Skin epidermis (tissue), 12 donors: ENCODE data around the gene APC2.

Experiments
- H3K27ac ChIP-seq, 21 experiments: fragments of 200-600 bp; sonication (generic) in 11 of 21; one replicate each; pipeline ENCODE4 v1.5.0; 2020; ENCODE audit warnings: mild to moderate bottlenecking in 3 of 21, inconsistent platforms in 2 of 21, moderate library complexity in 2 of 21
- H3K4me3 ChIP-seq, 7 experiments: fragments of 200-600 bp; sonication (generic) in 2 of 7; one replicate each; pipeline ENCODE4 v1.5.0; 2020; ENCODE audit warnings: inconsistent platforms in 2 of 7, mild to moderate bottlenecking in 2 of 7, moderate library complexity in 1 of 7

Gene APC2

GRCh38 chr19:1457892-1458291 is 8.0 kb downstream of the APC2 start:
- Histone ChIP-seq H3K27ac (no peak overlapping the region), H3K4me3 (no peak overlapping the region)

GRCh38 chr19:1459479-1459878 is 9.6 kb downstream of the APC2 start:
- Histone ChIP-seq H3K4me3 (no peak overlapping the region), H3K27ac (no peak overlapping the region)

GRCh38 chr19:1460033-1460995 is 10.4 kb downstream of the APC2 start:
- H3K27ac ChIP-seq, result no peak overlapping the region
- H3K4me3 ChIP-seq, result no peak overlapping the region

DNA sequence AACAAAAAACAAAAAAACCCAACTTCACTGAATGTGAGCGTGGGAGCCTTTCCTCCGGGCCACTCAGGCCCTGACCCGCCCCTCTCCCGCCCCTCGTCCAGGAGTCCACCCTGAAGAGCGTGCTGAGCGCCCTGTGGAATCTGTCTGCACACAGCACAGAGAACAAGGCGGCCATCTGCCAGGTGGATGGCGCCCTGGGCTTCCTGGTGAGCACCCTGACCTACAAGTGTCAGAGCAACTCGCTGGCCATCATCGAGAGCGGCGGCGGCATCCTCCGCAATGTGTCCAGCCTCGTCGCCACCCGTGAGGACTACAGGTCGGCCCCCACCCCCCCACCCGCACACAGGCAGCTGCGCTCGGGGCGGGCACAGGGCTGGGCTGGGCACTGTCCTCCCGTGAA is 11.9 kb downstream of the APC2 start:
- Histone ChIP-seq H3K4me3 (no peak overlapping the region), H3K27ac (no peak overlapping the region)

DNA sequence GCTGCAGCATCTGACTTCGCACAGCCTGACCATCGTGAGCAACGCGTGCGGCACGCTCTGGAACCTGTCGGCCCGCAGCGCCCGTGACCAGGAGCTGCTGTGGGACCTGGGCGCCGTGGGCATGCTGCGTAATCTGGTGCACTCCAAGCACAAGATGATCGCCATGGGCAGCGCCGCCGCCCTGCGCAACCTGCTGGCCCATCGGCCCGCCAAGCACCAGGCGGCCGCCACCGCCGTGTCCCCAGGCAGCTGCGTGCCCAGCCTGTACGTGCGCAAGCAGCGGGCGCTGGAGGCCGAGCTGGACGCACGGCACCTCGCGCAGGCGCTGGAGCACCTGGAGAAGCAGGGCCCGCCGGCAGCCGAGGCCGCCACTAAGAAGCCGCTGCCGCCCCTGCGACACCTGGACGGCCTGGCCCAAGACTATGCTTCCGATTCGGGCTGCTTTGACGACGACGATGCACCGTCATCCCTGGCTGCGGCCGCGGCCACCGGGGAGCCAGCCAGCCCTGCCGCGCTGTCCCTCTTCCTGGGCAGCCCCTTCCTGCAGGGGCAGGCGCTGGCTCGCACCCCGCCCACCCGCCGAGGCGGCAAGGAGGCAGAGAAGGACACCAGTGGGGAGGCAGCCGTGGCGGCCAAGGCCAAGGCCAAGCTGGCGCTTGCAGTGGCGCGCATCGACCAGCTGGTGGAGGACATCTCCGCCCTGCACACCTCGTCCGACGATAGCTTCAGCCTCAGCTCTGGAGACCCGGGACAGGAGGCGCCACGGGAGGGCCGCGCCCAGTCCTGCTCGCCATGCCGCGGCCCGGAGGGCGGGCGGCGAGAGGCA is 15.5 kb downstream of the APC2 start:
- Histone ChIP-seq H3K27ac (no peak overlapping the region), H3K4me3 (no peak overlapping the region)

DNA sequence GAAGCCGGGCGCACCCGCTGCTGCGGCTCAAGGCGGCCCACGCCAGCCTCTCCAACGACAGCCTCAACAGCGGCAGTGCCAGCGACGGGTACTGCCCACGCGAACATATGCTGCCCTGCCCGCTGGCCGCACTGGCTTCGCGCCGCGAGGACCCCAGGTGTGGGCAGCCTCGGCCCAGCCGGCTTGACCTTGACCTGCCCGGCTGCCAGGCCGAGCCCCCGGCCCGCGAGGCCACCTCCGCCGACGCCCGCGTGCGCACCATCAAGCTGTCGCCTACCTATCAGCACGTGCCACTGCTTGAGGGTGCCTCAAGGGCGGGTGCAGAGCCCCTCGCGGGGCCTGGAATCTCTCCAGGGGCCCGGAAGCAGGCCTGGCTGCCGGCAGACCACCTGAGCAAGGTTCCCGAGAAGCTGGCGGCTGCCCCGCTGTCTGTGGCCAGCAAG is 16.1 kb downstream of the APC2 start:
- no peak overlapping the region for H3K27ac ChIP-seq
- H3K4me3 ChIP-seq, result no peak overlapping the region

DNA sequence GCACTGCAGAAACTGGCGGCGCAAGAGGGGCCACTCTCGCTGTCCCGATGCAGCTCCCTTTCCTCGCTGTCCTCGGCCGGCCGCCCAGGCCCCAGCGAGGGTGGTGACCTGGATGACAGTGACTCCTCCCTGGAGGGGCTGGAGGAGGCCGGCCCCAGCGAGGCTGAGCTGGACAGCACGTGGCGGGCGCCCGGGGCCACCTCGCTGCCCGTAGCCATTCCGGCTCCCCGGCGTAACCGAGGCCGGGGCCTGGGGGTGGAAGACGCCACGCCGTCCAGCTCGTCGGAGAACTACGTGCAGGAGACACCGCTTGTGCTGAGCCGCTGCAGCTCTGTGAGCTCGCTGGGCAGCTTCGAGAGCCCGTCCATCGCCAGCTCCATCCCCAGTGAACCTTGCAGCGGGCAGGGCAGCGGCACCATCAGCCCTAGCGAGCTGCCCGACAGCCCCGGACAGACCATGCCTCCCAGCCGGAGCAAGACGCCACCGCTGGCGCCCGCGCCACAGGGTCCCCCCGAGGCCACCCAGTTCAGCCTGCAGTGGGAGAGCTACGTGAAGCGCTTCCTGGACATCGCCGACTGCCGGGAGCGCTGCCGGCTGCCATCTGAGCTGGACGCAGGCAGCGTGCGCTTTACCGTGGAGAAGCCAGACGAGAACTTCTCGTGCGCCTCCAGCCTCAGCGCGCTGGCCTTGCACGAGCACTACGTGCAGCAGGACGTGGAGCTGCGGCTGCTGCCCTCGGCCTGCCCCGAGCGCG is 16.7 kb downstream of the APC2 start:
- Histone ChIP-seq H3K4me3 (peak overlapping the region in 1 of 7 experiments; percentile 4), H3K27ac (no peak overlapping the region)

- Histone ChIP-seq H3K27ac (no peak overlapping the region), H3K4me3 (peak overlapping the region in 1 of 7 experiments; percentile 4)
Observed at GRCh38 chr19:1467215-1467489, 17.2 kb downstream of the APC2 start.

DNA sequence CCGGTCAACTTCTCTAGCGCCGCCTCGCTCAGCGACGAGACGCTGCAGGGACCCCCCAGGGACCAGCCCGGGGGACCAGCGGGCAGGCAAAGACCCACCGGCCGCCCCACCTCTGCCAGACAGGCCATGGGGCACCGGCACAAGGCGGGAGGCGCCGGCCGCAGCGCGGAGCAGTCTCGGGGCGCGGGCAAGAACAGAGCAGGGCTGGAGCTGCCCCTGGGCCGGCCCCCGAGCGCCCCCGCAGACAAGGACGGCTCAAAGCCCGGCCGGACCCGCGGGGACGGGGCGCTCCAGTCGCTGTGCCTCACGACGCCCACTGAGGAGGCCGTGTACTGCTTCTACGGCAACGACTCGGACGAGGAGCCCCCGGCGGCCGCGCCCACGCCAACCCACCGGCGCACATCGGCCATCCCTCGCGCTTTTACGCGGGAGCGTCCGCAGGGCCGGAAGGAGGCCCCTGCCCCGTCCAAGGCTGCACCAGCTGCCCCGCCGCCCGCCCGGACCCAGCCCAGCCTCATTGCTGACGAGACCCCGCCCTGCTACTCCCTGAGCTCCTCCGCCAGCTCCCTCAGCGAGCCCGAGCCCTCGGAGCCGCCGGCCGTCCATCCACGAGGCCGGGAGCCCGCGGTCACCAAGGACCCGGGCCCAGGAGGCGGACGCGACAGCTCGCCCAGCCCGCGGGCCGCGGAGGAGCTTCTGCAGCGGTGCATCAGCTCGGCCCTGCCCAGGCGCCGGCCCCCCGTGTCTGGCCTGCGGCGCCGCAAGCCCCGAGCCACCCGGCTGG is 17.8 kb downstream of the APC2 start:
- Histone ChIP-seq H3K27ac (no peak overlapping the region), H3K4me3 (peak overlapping the region in 2 of 7 experiments; percentile 4 to 14)

GRCh38 chr19:1468274-1468820 is 18.4 kb downstream of the APC2 start:
- Histone ChIP-seq H3K4me3 (peak overlapping the region in 3 of 7 experiments; percentile 0 to 41 (median 21)), H3K27ac (no peak overlapping the region)

DNA sequence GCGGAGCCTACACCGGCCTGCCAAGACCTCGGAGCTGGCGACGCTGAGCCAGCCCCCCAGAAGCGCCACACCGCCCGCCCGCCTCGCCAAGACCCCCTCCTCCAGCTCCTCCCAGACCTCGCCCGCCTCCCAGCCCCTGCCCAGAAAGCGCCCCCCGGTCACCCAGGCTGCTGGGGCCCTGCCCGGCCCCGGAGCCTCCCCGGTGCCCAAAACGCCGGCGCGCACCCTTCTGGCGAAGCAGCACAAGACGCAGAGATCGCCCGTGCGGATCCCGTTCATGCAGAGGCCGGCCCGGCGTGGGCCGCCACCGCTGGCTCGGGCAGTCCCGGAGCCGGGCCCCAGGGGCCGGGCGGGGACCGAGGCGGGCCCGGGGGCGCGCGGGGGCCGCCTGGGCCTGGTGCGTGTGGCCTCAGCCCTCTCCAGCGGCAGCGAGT is 18.9 kb downstream of the APC2 start:
- Histone ChIP-seq H3K27ac (no peak overlapping the region), H3K4me3 (peak overlapping the region in 4 of 7 experiments; percentile 0 to 42 (median 31))

DNA sequence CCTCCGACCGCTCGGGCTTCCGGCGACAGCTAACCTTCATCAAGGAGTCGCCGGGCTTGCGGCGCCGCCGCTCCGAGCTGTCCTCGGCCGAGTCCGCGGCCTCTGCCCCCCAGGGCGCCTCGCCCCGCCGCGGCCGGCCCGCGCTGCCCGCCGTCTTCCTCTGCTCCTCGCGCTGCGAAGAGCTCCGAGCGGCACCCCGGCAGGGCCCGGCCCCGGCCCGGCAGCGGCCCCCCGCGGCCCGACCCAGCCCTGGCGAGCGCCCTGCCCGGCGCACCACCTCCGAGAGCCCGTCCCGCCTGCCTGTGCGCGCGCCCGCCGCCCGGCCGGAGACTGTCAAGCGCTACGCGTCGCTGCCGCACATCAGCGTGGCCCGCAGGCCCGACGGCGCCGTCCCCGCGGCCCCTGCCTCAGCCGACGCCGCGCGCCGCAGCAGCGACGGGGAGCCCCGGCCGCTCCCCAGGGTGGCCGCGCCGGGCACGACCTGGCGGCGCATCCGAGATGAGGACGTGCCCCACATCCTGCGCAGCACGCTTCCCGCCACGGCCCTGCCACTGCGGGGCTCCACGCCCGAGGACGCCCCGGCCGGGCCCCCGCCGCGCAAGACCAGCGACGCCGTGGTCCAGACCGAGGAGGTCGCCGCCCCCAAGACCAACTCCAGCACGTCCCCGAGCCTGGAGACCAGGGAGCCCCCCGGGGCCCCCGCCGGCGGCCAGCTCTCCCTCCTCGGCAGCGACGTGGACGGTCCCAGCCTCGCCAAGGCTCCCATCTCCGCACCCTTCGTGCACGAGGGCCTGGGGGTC is 19.5 kb downstream of the APC2 start:
- Histone ChIP-seq H3K27ac (peak overlapping the region in 1 of 21 experiments; percentile 12), H3K4me3 (peak overlapping the region; percentile 15 to 42 (median 27))

- Histone ChIP-seq H3K27ac (peak overlapping the region in 1 of 21 experiments; percentile 12), H3K4me3 (peak overlapping the region; percentile 15 to 42 (median 27))
Observed at GRCh38 chr19:1470055-1470304, 20.1 kb downstream of the APC2 start.

- Histone ChIP-seq H3K4me3 (peak overlapping the region; percentile 15 to 42 (median 27)), H3K27ac (peak overlapping the region in 2 of 21 experiments; percentile 12 to 18)
Observed at GRCh38 chr19:1470305-1471009, 20.5 kb downstream of the APC2 start.

DNA sequence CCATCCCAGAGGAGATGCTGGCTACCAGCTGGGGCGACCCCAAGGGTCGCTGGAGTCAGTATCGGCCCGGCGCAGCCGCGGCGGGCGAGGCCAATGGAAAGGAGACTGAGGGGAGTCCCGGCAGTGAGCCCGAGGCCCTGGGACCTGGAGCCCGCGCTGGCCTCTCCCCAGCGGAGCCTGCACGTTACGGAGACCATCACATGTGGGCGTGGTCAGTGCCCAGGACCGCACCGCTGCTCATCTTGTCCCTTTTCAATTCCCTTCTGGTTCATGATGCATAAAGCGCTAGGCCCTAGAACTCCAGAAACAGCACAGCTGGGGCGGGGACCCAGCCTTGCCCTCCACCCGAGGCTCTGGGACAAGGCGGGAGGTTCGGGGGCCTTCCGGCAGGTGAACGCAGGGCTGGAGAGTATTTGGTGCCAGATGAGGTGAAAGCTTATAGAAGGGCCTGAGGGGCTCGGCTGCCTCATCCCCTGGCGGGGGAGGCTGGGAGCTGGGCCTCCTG is 21.1 kb downstream of the APC2 start:
- no peak overlapping the region for H3K27ac ChIP-seq
- peak overlapping the region; percentile 15 to 42 (median 27) for H3K4me3 ChIP-seq

- Histone ChIP-seq H3K4me3 (peak overlapping the region in 1 of 7 experiments; percentile 41), H3K27ac (no peak overlapping the region)
Observed at GRCh38 chr19:1471515-1472160, 21.7 kb downstream of the APC2 start.
